Sigmoid colon (tissue), 7 donors: Measurements from ENCODE around the gene ABCC8. TPM values are rescaled to one million over a fixed set of nuclear protein-coding genes. Genes with fewer than 3 reads are reported as not detected.

ENCODE experiments used
- DNase-seq: peaks from one replicate; pipeline ENCODE4 v3.0.0-alpha.2; 2019
- H3K27ac ChIP-seq, 4 donors: fragments of 200-600 bp; sonication (generic); one replicate each; pipeline ENCODE4 v1.5.1; 2016 to 2019; ENCODE audit warnings: mild to moderate bottlenecking in 1 of 4
- H3K27me3 ChIP-seq, 3 donors: fragments of 200-600 bp; sonication (generic); one replicate each; pipeline ENCODE4 v1.5.1; 2019; ENCODE audit warnings: mild to moderate bottlenecking in 1 of 3
- H3K36me3 ChIP-seq, 4 donors: fragments of 200-600 bp; sonication (generic); one replicate each; pipeline ENCODE4 v1.5.1; 2016 to 2019
- H3K4me1 ChIP-seq, 4 donors: fragments of 200-600 bp; sonication (generic); one replicate each; pipeline ENCODE4 v1.5.1; 2017 to 2019
- H3K4me3 ChIP-seq, 4 donors: fragments of 200-600 bp; sonication (generic); one replicate each; pipeline ENCODE4 v1.5.1; 2017 to 2019; ENCODE audit warnings: mild to moderate bottlenecking in 2 of 4, moderate library complexity in 1 of 4
- H3K9me3 ChIP-seq, 4 donors: fragments of 200-600 bp in 3 of 4; sonication (generic) in 3 of 4; one replicate each; pipeline versions ENCODE4 v1.5.1 to v1.6.1; 2013 to 2019
- CTCF ChIP-seq, 4 experiments: fragments of 450-650 bp in 3 of 4; fragments of 200-600 bp in 1 of 4; IDR thresholded peaks; one replicate each; pipeline ENCODE4 v1.5.1; 2016 to 2019; ENCODE audit warnings: antibody characterized with exemption in 4 of 4, mild to moderate bottlenecking in 3 of 4, moderate library complexity in 2 of 4
- EP300 ChIP-seq, 4 donors: sonication (generic); formaldehyde crosslinking; IDR thresholded peaks; one replicate each; pipeline ENCODE4 v1.6.1; 2017; ENCODE audit warnings: antibody characterized with exemption in 4 of 4
- POLR2A ChIP-seq, 2 donors: fragments of 450-650 bp; IDR thresholded peaks; one replicate each; pipeline ENCODE4 v1.6.1; 2016; ENCODE audit warnings: antibody characterized with exemption in 2 of 2, mild to moderate bottlenecking in 2 of 2, moderate library complexity in 2 of 2
- POLR2AphosphoS5 ChIP-seq, 4 donors: sonication (generic); formaldehyde crosslinking; IDR thresholded peaks; one replicate each; pipeline ENCODE4 v1.6.1; 2017; ENCODE audit warnings: antibody characterized with exemption in 4 of 4
- WGBS, 2 donors: extraction: QIAGEN DNeasy Blood & Tissue Kit; methylation state at CpG; one replicate each; pipeline ENCODE4 v1.1.7; 2013; 5-methylcytosine and 5-hydroxymethylcytosine counted together
- intact Hi-C: fragments of 100-400 bp; cut with DNase I; formaldehyde crosslinking; loops from one replicate; pipeline ENCODE4 v1.15.1; 2023
- polyA plus RNA-seq, 3 donors: library from polyadenylated mRNA; stranded (reverse); fragments of 200-250 nt; gene quantifications; one replicate each; pipeline ENCODE4 v1.2.3, GENCODE V29; 2013
- total RNA-seq, 4 donors: library from RNA; depleted of rRNA; stranded (reverse); fragments of >200 nt; gene quantifications; one replicate each; pipeline ENCODE4 v1.1.0, GENCODE V29; 2016
- donor health status: healthy with polysubstance abuse.
- donor health status: Bipolar disorder and iron deficiency.
- donor health status: healthy.

ABCC8 gene
- total and polyA plus RNA-seq, 7 donors: 0.23 to 9.7 (median 2.6) TPM

- Histone ChIP-seq H3K4me1 (no peaks in the 10 kb centered on the region), H3K4me3 (no peak overlapping the region), H3K36me3 (no peaks in the 10 kb centered on the region), H3K27me3 (no peaks in the 10 kb centered on the region), H3K9me3 (no peaks in the 10 kb centered on the region), H3K27ac (no peak overlapping the region)
- DNase-seq: no peak
- WGBS, 2 donors: 67 to 68% methylated on average over 9 of the region's 9 CpGs
- TF ChIP-seq CTCF (IDR thresholded peaks at IDR 0.05) (no peak), POLR2AphosphoS5 (IDR thresholded peaks at IDR 0.05) (no peak), POLR2A (IDR thresholded peaks at IDR 0.05) (no peak)
- intact Hi-C loops: no loop called here
These were observed 17.3 kb downstream of the ABCC8 start for GRCh38 chr11:17459236-17459896.

- Histone ChIP-seq H3K27ac (no peak overlapping the region), H3K9me3 (no peaks in the 10 kb centered on the region), H3K27me3 (no peaks in the 10 kb centered on the region), H3K4me3 (no peak overlapping the region), H3K4me1 (no peaks in the 10 kb centered on the region), H3K36me3 (no peaks in the 10 kb centered on the region)
- WGBS, 2 donors: 36 to 51% methylated on average over 8 of the region's 8 CpGs
- intact Hi-C loops: no loop called here
- TF ChIP-seq CTCF (IDR thresholded peaks at IDR 0.05): no peak
- no peak for TF ChIP-seq POLR2AphosphoS5 (IDR thresholded peaks at IDR 0.05)
- TF ChIP-seq POLR2A (IDR thresholded peaks at IDR 0.05): no peak
- no peak for TF ChIP-seq EP300 (IDR thresholded peaks at IDR 0.05)
- DNase-seq: no peak
These were observed 18.4 kb downstream of the ABCC8 start for GRCh38 chr11:17458268-17458667.

GRCh38 chr11:17457396-17458173 is 19.1 kb downstream of the ABCC8 start:
- H3K9me3 ChIP-seq: no peaks in the 10 kb centered on the region
- H3K36me3 ChIP-seq: no peaks in the 10 kb centered on the region
- H3K27me3 ChIP-seq: no peaks in the 10 kb centered on the region
- WGBS, 2 donors: 50 to 64% methylated on average over 8 of the region's 8 CpGs
- no peak for DNase-seq
- TF ChIP-seq POLR2A (IDR thresholded peaks at IDR 0.05): no peak
- TF ChIP-seq EP300 (IDR thresholded peaks at IDR 0.05): no peak
- TF ChIP-seq POLR2AphosphoS5 (IDR thresholded peaks at IDR 0.05): no peak
- no peak for TF ChIP-seq CTCF (IDR thresholded peaks at IDR 0.05)
- no peaks in the 10 kb centered on the region for H3K4me1 ChIP-seq
- no peak overlapping the region for H3K27ac ChIP-seq
- intact Hi-C loops: no loop called here
- H3K4me3 ChIP-seq: no peak overlapping the region

- no peak for TF ChIP-seq POLR2AphosphoS5 (IDR thresholded peaks at IDR 0.05)
- no peak for TF ChIP-seq EP300 (IDR thresholded peaks at IDR 0.05)
- TF ChIP-seq POLR2A (IDR thresholded peaks at IDR 0.05): no peak
- TF ChIP-seq CTCF (IDR thresholded peaks at IDR 0.05): no peak
- DNase-seq: no peak
- no peak overlapping the region for H3K27ac ChIP-seq
- H3K4me3 ChIP-seq: no peak overlapping the region
- H3K27me3 ChIP-seq: no peaks in the 10 kb centered on the region
- no peaks in the 10 kb centered on the region for H3K36me3 ChIP-seq
- H3K9me3 ChIP-seq: no peaks in the 10 kb centered on the region
- H3K4me1 ChIP-seq: no peaks in the 10 kb centered on the region
- WGBS, 2 donors: 87% methylated on average over 2 of the region's 2 CpGs
- intact Hi-C loops: no loop called here
These were observed 24.0 kb downstream of the ABCC8 start for GRCh38 chr11:17452668-17453067.
